Rectal smooth muscle tissue (tissue), 1 donor: ENCODE measurements around the gene ABL2.

Source experiments
- H3K27ac ChIP-seq: one replicate; pipeline ENCODE4 v1.7.0; 2013; ENCODE audit warnings: low read depth, low read length, inconsistent platforms
- H3K27me3 ChIP-seq: one replicate; pipeline ENCODE4 v1.7.0; 2013; ENCODE audit warnings: low read length; ENCODE audit not compliant: control insufficient read depth, insufficient read depth
- H3K36me3 ChIP-seq: one replicate; pipeline ENCODE4 v1.7.0; 2013; ENCODE audit warnings: low read length; ENCODE audit not compliant: control insufficient read depth, insufficient read depth
- H3K4me1 ChIP-seq: one replicate; pipeline ENCODE4 v1.7.0; 2013; ENCODE audit warnings: low read length; ENCODE audit not compliant: control insufficient read depth, insufficient read depth
- H3K4me3 ChIP-seq: one replicate; pipeline ENCODE4 v1.7.0; 2013; ENCODE audit warnings: low read length
- H3K9ac ChIP-seq: one replicate; pipeline ENCODE4 v1.7.0; 2013; ENCODE audit warnings: low read length

ABL2 gene

DNA sequence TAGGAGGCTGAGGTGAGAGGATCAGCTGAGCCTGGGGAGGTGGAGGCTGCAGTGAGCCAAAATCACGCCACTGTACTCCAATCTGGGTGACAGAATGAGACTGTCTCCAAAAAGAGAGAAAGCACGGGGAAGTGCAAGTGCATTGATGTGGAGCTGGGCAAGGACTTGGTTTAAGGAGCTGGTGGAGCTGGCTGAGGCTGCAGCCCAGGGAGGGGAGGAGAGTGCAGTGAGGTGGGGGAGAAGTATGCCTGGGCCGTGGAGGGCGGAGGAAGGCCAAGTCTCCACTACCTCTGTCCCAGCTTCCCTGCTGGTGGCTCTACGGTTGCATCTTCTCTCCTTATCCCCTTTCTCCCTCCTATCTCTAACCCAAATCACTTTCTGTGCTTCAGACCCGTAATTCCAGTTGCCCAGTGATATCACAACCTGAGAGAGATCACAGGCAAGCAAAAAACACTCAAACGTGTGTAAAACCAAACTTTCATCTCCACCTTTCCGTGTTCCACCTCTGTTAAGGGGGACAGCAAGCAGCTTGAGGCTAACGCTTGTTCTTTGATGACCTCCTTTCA is 136.5 kb downstream of the ABL2 start:
- no peak overlapping the region for H3K9ac ChIP-seq
- no peak overlapping the region for H3K4me3 ChIP-seq
- H3K27ac ChIP-seq, result no peak overlapping the region
- no peaks in the 10 kb centered on the region for H3K27me3 ChIP-seq
- H3K4me1 ChIP-seq, result no peaks in the 10 kb centered on the region
- H3K36me3 ChIP-seq, result peaks cover 29% of the 10 kb centered on the region

DNA sequence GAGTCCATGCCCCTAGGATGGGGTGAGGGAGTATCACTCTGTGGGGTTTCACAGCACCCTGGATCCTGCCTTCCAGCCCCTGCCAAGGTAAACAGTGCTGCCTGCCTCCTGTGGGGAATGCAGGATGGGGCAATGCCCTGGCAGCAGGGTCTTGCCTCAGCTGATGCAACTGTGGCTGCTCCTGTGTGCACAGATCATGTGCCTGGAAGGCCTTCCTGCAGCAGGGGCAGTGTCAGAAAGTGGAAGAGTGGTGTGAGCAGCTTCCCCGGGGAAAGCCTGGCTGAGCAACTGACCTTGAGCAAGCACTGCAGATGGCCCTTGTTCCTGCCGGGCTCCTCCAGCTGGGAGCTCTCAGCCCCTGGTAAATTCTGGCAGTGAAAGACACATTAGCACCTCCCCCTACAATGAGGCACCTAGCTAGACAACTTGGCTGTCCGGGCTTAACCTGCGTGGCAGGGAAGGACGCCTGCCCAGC is 137.7 kb downstream of the ABL2 start:
- Histone ChIP-seq H3K4me3 (no peak overlapping the region), H3K4me1 (no peaks in the 10 kb centered on the region), H3K27me3 (no peaks in the 10 kb centered on the region), H3K36me3 (peaks cover 26% of the 10 kb centered on the region), H3K27ac (no peak overlapping the region), H3K9ac (no peak overlapping the region)

- Histone ChIP-seq H3K4me1 (no peaks in the 10 kb centered on the region), H3K4me3 (no peak overlapping the region), H3K27me3 (no peaks in the 10 kb centered on the region), H3K9ac (no peak overlapping the region), H3K27ac (no peak overlapping the region), H3K36me3 (peaks cover 25% of the 10 kb centered on the region)
Observed at GRCh38 chr1:179090923-179091322, 138.6 kb downstream of the ABL2 start.

DNA sequence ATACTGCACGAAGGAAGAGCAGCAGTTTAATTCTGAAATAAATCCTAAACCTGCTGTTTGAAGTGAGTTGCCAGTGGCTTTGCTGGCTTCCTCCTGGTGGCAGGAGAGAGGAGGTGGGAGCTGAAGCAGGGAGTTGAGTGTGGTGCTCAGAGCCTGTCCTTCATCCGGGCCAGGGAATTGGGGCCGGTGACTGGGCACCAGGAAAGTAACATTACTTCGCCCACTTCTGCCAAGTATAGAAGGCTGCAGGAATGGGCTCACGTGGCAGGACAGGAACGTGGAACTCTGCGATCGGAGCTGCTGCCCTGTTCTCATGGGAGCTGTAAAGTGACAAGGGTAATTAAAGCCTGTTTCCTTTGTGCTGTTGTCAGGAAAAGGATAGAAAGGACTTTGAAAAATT is 139.0 kb downstream of the ABL2 start:
- Histone ChIP-seq H3K4me3 (no peak overlapping the region), H3K27ac (no peak overlapping the region), H3K27me3 (no peaks in the 10 kb centered on the region), H3K36me3 (peaks cover 25% of the 10 kb centered on the region), H3K4me1 (no peaks in the 10 kb centered on the region), H3K9ac (no peak overlapping the region)

DNA sequence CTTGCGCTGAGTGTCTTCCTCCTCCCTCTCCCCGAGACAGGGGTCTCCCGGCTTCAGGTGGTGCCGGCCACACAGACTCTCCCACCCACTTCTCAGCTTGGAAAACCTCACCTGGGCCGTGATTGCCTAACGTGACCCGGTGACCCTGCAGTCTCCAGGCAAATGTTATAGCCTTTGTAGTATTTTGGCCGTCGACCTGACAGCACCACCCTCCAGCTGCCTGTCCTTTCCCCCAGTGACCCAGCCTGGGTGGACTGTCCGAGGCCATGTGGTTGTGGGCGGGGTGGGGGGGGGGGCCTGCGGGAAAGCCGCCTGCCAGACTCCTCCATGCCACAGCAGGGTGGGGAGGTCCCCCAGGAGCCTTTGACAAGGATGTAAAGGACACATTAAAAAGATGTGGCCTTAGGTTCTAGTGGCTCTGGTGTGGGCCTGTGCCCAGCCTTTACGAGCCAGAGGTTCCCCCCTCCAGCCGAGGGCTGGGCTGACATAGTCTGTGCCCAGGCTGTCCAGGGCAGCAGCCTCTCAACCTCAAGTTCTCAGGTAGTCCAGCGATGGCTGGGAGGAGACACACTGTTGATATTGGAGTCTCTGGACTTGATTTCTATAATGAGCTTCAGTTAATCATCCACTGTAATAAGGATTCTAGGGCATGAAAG is 139.5 kb downstream of the ABL2 start:
- Histone ChIP-seq H3K36me3 (peaks cover 22% of the 10 kb centered on the region), H3K9ac (no peak overlapping the region), H3K27ac (no peak overlapping the region)

GRCh38 chr1:179087665-179088064 is 141.8 kb downstream of the ABL2 start:
- H3K27me3 ChIP-seq, result no peaks in the 10 kb centered on the region
- peaks cover 11% of the 10 kb centered on the region for H3K36me3 ChIP-seq
- H3K9ac ChIP-seq, result no peak overlapping the region
- H3K4me1 ChIP-seq, result no peaks in the 10 kb centered on the region
- no peak overlapping the region for H3K27ac ChIP-seq
- H3K4me3 ChIP-seq, result no peak overlapping the region

More for the DNA sequence above, 139.5 kb downstream of the ABL2 start:
- Histone ChIP-seq H3K4me3 (no peak overlapping the region), H3K4me1 (no peaks in the 10 kb centered on the region), H3K27me3 (no peaks in the 10 kb centered on the region)

DNA sequence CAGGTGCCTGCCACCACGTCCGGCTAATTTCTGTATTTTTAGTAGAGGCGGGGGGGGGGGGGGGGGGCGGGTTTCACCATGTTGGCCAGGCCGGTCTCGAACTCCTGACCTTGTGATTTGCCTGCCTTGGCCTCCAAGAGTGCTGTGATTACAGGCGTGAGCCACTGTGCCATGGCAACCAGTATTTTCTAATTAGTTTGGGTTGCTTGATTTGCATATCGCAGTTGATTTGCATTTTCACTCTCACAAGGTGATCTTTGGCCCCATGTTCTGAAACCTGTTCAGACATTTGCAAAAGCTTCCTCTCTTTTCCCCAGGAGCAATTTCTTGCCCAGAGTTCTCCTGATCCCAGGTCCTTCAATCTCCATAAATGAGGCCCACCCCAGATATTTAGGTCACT is 145.9 kb downstream of the ABL2 start:
- H3K4me3 ChIP-seq, result no peak overlapping the region
- H3K27me3 ChIP-seq, result no peaks in the 10 kb centered on the region
- H3K36me3 ChIP-seq, result peaks cover 7% of the 10 kb centered on the region
- H3K4me1 ChIP-seq, result peaks cover 8% of the 10 kb centered on the region
- no peak overlapping the region for H3K27ac ChIP-seq
- no peak overlapping the region for H3K9ac ChIP-seq

DNA sequence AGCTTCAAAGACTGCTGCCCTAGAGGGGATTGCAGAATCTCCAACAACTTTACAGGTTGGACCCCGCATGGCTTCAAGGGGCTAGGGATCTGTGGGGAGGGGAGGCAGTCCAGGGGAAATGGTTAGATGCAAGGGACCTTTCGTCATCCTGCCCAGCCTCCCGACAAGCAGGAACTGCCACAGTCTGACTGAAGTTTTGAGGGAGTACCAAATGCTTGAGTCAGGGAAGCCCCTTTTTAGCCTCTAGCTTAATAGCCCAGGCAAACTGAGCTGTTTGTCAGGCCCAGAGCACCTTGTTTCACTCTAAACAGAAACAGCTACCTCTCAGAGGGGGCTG is 146.5 kb downstream of the ABL2 start:
- no peak overlapping the region for H3K27ac ChIP-seq
- no peaks in the 10 kb centered on the region for H3K27me3 ChIP-seq
- H3K4me1 ChIP-seq, result peaks cover 8% of the 10 kb centered on the region
- peaks cover 7% of the 10 kb centered on the region for H3K36me3 ChIP-seq
- peak overlapping the region; percentile 93 for H3K4me3 ChIP-seq
- peak overlapping the region; percentile 13 for H3K9ac ChIP-seq

- peak overlapping the region; percentile 75 for H3K9ac ChIP-seq
- peaks cover 8% of the 10 kb centered on the region for H3K4me1 ChIP-seq
- no peaks in the 10 kb centered on the region for H3K27me3 ChIP-seq
- peaks cover 7% of the 10 kb centered on the region for H3K36me3 ChIP-seq
- H3K4me3 ChIP-seq, result peak overlapping the region; percentile 93
- H3K27ac ChIP-seq, result peak overlapping the region; percentile 76
Observed at GRCh38 chr1:179082333-179082998, 147.0 kb downstream of the ABL2 start.

GRCh38 chr1:179081687-179082332 is 147.7 kb downstream of the ABL2 start, which contains the start of gene TOR3A:
Gene TOR3A (plus strand): TSS chr1:179082070. CDS start chr1:179082129, 59 bp downstream.
- Histone ChIP-seq H3K4me3 (peak within 1 kb of the TSS; percentile 93), H3K27ac (peak within 1 kb of the TSS; percentile 76), H3K27me3 (no peaks in the 10 kb centered on the region), H3K4me1 (peaks cover 8% of the 10 kb centered on the region), H3K9ac (peak within 1 kb of the TSS; percentile 75), H3K36me3 (peaks cover 7% of the 10 kb centered on the region)

GRCh38 chr1:179080866-179081686 is 148.4 kb downstream of the ABL2 start:
- H3K4me1 ChIP-seq, result peaks cover 8% of the 10 kb centered on the region
- H3K4me3 ChIP-seq, result peak overlapping the region; percentile 93
- peak overlapping the region; percentile 75 for H3K9ac ChIP-seq
- peaks cover 7% of the 10 kb centered on the region for H3K36me3 ChIP-seq
- H3K27me3 ChIP-seq, result no peaks in the 10 kb centered on the region
- H3K27ac ChIP-seq, result peak overlapping the region; percentile 76
